Measurements from ENCODE around the gene SOS2. TPM values are rescaled to one million over a fixed set of nuclear protein-coding genes. Genes with fewer than 3 reads are reported as not detected.
A peak's percentile ranks its signal among the peaks of the same experiment; 100 is the strongest.

Gene SOS2
- total and polyA plus RNA-seq, 2 of the 4 experiments (the other 2 are of a cell fraction) = 6.3 to 10.9 TPM

DNA sequence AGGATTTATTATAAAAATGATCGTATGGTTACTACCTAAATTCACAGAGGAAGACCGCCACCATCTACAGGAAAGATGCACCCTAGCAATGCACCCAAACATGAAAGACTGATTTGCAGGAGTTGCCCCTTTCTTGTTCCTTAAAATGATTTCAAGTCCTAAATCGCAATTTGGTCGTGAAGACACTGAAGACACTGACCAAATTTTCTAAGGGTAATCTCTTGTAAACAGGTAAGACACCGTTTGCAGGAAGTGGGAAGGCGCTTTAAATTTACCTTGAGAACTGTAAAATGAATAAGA lies 1.0 kb downstream of the SOS2 start:
- no peaks in the 10 kb centered on the region for H3K9me3 ChIP-seq (ENCODE audit: control insufficient read depth, insufficient read depth, low read length)
- no peak overlapping the region; a peak in 1 of 4 replicates for H4K8ac ChIP-seq (ENCODE audit: low read depth in 2 of 2, low read length in 2 of 2)
- H4K91ac ChIP-seq (ENCODE audit: insufficient read depth, low read depth, low read length) = no peak overlapping the region
- peak overlapping the region; percentile 79 for H2BK5ac ChIP-seq (ENCODE audit: low read depth, low read length, poor library complexity, severe bottlenecking)
- peak overlapping the region; percentile 87 for H3K23ac ChIP-seq (ENCODE audit: low read depth, low read length)
- H2AK5ac ChIP-seq (ENCODE audit: low read depth, low read length) = no peak overlapping the region
- no TSS peak for BruUV-seq (replicated peaks)
- peak overlapping the region; percentile 90 for H3K9ac ChIP-seq (ENCODE audit: low read depth, low read length)
- ChIA-PET CTCF (no interaction called here), POLR2A (ENCODE audit: unreplicated experiment) (interaction anchor here (0.5 kb wide), 1 partner anchor 166 kb away, joined by 5 read pairs; no protein-coding TSS in a partner anchor)
- H2BK15ac ChIP-seq (ENCODE audit: low read depth, low read length) = no peak overlapping the region
- peaks cover 0 to 56% of the 10 kb centered on the region in 2 experiments; a peak in 2 of 4 replicates for H3K79me1 ChIP-seq (ENCODE audit: low read depth in 1 of 2, low read length in 2 of 2)
- ATAC-seq (ENCODE audit: low read depth) = no peak
- no peak overlapping the region for H2BK120ac ChIP-seq (ENCODE audit: low read depth, low read length)
- peak overlapping the region; percentile 1; the same call in 1 of the 2 replicates for H3K4ac ChIP-seq (ENCODE audit: low read depth, low read length)
- peak overlapping the region; percentile 3; the same call in 1 of the 2 replicates for H3K27ac ChIP-seq (ENCODE audit: insufficient read depth, low read length)
- no peak overlapping the region for H2AFZ ChIP-seq (replicated peaks; ENCODE audit: low read length, poor library complexity)
- H3K56ac ChIP-seq (ENCODE audit: extremely low read depth, insufficient read depth, low read length) = peak overlapping the region; percentile 70
- peaks cover 41% of the 10 kb centered on the region for H4K20me1 ChIP-seq (ENCODE audit: insufficient read depth, low read length)
- H3K9me1 ChIP-seq (ENCODE audit: insufficient read depth, low read length) = no peaks in the 10 kb centered on the region
- peak overlapping the region; percentile 99 for H3K4me2 ChIP-seq (ENCODE audit: low read depth, low read length)
- no peak for DNase-seq
- no peak overlapping the region for H4K5ac ChIP-seq (ENCODE audit: low read depth, low read length)
- no peak for TF ChIP-seq RCOR1 (IDR thresholded peaks at IDR 0.05; ENCODE audit: insufficient replicate concordance, low read length)
- TF ChIP-seq FOS (IDR thresholded peaks at IDR 0.05; ENCODE audit: low read depth, low read length) = no peak
- no peak for TF ChIP-seq CHD1 (IDR thresholded peaks at IDR 0.05; ENCODE audit: low read depth, low read length)
- dilution Hi-C loops (cut with HindIII; ENCODE audit: low sequenced_read_pairs, unreplicated experiment) (no loop called here), in situ Hi-C loops (cut with MboI; ENCODE audit: low sequenced_read_pairs) (no loop called here), intact Hi-C loops (cut with micrococcal nuclease) (loop anchor here (10.0 kb wide), 1 partner anchor 304 kb away; the partner anchor contains the start of gene MAP4K5)
- no CpG with 5 or more reads among the region's 6 CpGs for WGBS, 2 experiments (ENCODE audit: extremely low coverage in 2 of 2, insufficient read length in 1 of 2)
- no peaks in the 10 kb centered on the region for H3K27me3 ChIP-seq (ENCODE audit: control insufficient read depth, insufficient read depth, low read length)
- H2BK20ac ChIP-seq (ENCODE audit: low read depth, low read length) = no peak overlapping the region
- peaks cover 3% of the 10 kb centered on the region; the same call in 1 of the 2 replicates for H3K4me1 ChIP-seq (ENCODE audit: control insufficient read depth, insufficient read depth, low read length)
- no peaks in the 10 kb centered on the region for H3K36me3 ChIP-seq (ENCODE audit: control insufficient read depth, insufficient read depth, low read length)
- no peak overlapping the region for H2AK9ac ChIP-seq (replicated peaks; ENCODE audit: low read depth, low read length, poor library complexity)
- H3K18ac ChIP-seq (ENCODE audit: low read depth, low read length) = no peak overlapping the region
- peak overlapping the region; percentile 88 for H3K4me3 ChIP-seq (ENCODE audit: insufficient read depth, low read depth, low read length)
- H3K14ac ChIP-seq (replicated peaks; ENCODE audit: low read depth, low read length) = peak overlapping the region; percentile 1
